PFSK-1 (cell line): ENCODE data around the gene DLGAP1.

ENCODE experiments used
- FOXP2 ChIP-seq: optimal IDR thresholded peaks from 2 replicates; pipeline ENCODE3; 2011; ENCODE audit warnings: borderline replicate concordance, control low read depth, inconsistent platforms; ENCODE audit not compliant: insufficient read depth; ENCODE audit errors: extremely low read length, extremely low read depth
- POLR2AphosphoS5 ChIP-seq: IDR thresholded peaks from 2 replicates; pipeline ENCODE4 v1.6.1; 2012; ENCODE audit warnings: low read depth, mild to moderate bottlenecking, control low read depth, low read length, moderate library complexity
- SIN3A ChIP-seq: IDR thresholded peaks from 2 replicates; pipeline ENCODE4 v1.6.1; 2012; ENCODE audit warnings: mild to moderate bottlenecking, low read length, moderate library complexity, borderline replicate concordance; ENCODE audit not compliant: insufficient read depth
- TAF1 ChIP-seq: IDR thresholded peaks from 2 replicates; pipeline ENCODE4 v1.6.1; 2012; ENCODE audit warnings: low read length, control low read depth, borderline replicate concordance; ENCODE audit not compliant: insufficient read depth
- TF ChIP-seq, protein P1 (sequence below), 2 experiments: IDR thresholded peaks; 2 replicates each; pipeline versions ENCODE4 v1.6.1 to v1.8.0; 2011 to 2012; ENCODE audit warnings: low read depth in 2 of 2, low read length in 2 of 2, control low read depth in 1 of 2, inconsistent platforms in 1 of 2, mild to moderate bottlenecking in 1 of 2, moderate library complexity in 1 of 2; ENCODE audit not compliant: insufficient read depth in 1 of 2

The DLGAP1 gene

DNA sequence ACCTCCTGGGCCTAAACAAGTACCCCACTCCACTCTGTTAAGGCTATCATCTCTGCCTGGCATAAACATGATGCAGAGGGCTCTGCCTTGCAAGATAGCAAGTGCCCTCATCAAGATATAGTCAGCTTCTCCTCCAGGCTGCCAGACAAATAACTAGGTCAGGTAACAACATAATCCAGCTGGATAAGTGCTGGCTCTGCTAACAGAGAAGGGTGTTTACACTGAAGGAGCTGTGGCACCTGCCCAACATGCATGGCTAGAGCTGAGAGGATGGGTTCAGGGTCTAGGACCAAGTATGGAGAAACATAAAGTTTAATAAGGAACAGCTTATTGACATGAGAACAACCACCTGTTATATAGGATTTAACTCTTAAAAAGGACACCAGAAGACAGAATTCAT is 42.8 kb downstream of the DLGAP1 start:
- TF ChIP-seq, protein P1, sequence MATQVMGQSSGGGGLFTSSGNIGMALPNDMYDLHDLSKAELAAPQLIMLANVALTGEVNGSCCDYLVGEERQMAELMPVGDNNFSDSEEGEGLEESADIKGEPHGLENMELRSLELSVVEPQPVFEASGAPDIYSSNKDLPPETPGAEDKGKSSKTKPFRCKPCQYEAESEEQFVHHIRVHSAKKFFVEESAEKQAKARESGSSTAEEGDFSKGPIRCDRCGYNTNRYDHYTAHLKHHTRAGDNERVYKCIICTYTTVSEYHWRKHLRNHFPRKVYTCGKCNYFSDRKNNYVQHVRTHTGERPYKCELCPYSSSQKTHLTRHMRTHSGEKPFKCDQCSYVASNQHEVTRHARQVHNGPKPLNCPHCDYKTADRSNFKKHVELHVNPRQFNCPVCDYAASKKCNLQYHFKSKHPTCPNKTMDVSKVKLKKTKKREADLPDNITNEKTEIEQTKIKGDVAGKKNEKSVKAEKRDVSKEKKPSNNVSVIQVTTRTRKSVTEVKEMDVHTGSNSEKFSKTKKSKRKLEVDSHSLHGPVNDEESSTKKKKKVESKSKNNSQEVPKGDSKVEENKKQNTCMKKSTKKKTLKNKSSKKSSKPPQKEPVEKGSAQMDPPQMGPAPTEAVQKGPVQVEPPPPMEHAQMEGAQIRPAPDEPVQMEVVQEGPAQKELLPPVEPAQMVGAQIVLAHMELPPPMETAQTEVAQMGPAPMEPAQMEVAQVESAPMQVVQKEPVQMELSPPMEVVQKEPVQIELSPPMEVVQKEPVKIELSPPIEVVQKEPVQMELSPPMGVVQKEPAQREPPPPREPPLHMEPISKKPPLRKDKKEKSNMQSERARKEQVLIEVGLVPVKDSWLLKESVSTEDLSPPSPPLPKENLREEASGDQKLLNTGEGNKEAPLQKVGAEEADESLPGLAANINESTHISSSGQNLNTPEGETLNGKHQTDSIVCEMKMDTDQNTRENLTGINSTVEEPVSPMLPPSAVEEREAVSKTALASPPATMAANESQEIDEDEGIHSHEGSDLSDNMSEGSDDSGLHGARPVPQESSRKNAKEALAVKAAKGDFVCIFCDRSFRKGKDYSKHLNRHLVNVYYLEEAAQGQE (IDR thresholded peaks at IDR 0.05; ENCODE audit: insufficient read depth in 1 of 2, low read depth in 2 of 2, low read length in 2 of 2), result no peak

DNA sequence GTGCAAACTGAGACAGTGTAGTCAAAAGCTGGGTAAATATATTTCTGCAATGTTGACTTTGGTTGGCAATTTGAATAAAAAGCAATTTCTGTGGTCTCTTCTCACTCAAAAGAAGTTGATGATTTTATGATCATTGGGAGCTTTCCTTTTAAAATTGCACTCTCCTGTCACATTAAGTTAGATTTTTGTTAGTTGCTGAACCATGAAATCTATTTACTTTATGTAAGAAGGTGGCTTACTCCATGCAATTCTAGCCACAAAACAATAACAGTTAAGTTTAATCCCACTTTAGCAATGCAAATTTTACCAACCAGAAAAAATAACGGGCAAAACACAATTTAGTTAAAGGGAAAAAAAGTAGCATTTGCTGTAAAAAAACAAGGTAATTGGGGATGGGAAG is 48.3 kb downstream of the DLGAP1 start:
- TF ChIP-seq, protein P1 (IDR thresholded peaks at IDR 0.05; ENCODE audit: insufficient read depth in 1 of 2, low read depth in 2 of 2, low read length in 2 of 2), result no peak
- TF ChIP-seq POLR2AphosphoS5 (no peak), SIN3A (no peak)

DNA sequence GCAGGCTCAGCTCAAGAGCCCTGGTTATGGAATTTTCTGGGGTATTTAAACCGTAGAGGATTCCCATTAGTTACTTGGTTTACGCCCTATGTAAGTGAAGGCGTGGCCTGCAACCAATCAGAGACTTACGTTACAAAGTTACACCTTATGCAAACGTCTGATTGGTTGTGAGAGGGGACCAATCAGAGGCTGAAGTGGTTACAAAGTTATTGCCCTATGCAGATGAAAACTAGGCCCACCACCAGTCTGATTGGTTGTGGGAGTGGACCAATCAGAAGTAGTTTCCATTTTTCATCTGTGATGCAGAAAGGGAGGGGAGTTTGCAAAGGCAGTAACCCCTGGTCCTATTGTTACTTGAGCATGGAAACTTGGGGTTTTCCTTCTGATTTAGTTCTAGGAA is 49.1 kb downstream of the DLGAP1 start:
- TF ChIP-seq, protein P1 (IDR thresholded peaks at IDR 0.05; ENCODE audit: insufficient read depth in 1 of 2, low read depth in 2 of 2, low read length in 2 of 2), result no peak
- TF ChIP-seq POLR2AphosphoS5 (no peak), SIN3A (no peak)

DNA sequence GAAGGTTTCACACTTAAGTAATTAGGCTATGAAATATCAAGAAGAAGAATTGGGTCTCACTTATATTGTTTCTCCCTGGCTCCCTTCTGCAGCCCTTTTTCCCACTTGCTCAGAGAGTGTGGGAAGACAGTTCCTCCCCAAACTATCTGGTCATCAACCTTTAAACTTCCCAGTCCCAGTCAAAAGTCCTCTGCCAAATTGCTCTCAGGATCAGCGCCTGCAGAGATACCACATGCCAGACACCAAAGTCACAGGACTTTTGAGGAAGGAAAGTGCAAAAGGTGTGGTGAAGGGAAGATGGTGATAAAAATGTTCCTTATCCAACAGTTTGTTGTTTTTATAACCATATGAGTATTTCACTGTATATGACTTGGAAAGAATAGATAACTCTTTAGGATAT is 51.3 kb downstream of the DLGAP1 start:
- TF ChIP-seq TAF1 (no peak), FOXP2 (no peak), POLR2AphosphoS5 (no peak), SIN3A (no peak)
- TF ChIP-seq, protein P1 (IDR thresholded peaks at IDR 0.05; ENCODE audit: insufficient read depth in 1 of 2, low read depth in 2 of 2, low read length in 2 of 2), result no peak

DNA sequence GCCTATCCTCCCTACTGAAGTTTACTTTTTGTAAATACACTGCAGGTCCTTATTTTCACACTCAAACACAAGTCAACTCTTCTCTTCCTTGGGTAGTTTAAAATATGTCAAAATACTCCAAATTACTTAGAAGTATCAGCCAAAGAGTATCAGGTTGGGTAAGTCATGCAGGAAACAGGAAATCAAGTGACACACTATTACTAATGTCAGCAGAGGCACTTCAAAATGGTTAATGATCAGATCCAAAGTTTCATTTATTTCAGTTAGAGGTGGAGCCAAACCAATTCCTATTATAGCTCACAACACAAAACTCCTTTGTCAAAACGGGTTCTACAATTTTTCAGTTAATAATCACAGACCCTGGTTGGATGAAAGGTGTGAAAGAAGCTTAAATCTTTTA is 54.2 kb downstream of the DLGAP1 start:
- TF ChIP-seq, protein P1 (IDR thresholded peaks at IDR 0.05; ENCODE audit: insufficient read depth in 1 of 2, low read depth in 2 of 2, low read length in 2 of 2), result no peak
- TF ChIP-seq TAF1 (no peak), FOXP2 (no peak), POLR2AphosphoS5 (no peak), SIN3A (no peak)
